Muscle layer of duodenum (tissue), 2 donors: ENCODE data around the gene TOGARAM1.

Experiments
- H3K27ac ChIP-seq: one replicate; pipeline ENCODE4 v1.7.0; 2013; ENCODE audit warnings: mild to moderate bottlenecking, low read length
- H3K27me3 ChIP-seq: one replicate; pipeline ENCODE4 v1.7.0; 2013; ENCODE audit warnings: low read depth, mild to moderate bottlenecking, control low read depth, low read length
- H3K36me3 ChIP-seq, 2 donors: one replicate each; pipeline ENCODE4 v1.7.0; 2013; ENCODE audit warnings: low read length in 2 of 2, control low read depth in 1 of 2, mild to moderate bottlenecking in 1 of 2; ENCODE audit not compliant: insufficient read depth in 2 of 2, control insufficient read depth in 1 of 2
- H3K4me1 ChIP-seq, 2 donors: one replicate each; pipeline ENCODE4 v1.7.0; 2013; ENCODE audit warnings: low read length in 2 of 2, mild to moderate bottlenecking in 2 of 2, control low read depth in 1 of 2, moderate library complexity in 1 of 2; ENCODE audit not compliant: insufficient read depth in 2 of 2, control insufficient read depth in 1 of 2
- H3K4me3 ChIP-seq, 2 donors: one replicate each; pipeline ENCODE4 v1.7.0; 2013; ENCODE audit warnings: low read length in 2 of 2, low read depth in 1 of 2, mild to moderate bottlenecking in 1 of 2
- H3K9me3 ChIP-seq, 2 donors: one replicate each; pipeline ENCODE4 v1.7.0; 2013; ENCODE audit warnings: low read length in 2 of 2, control low read depth in 1 of 2, mild to moderate bottlenecking in 1 of 2; ENCODE audit not compliant: control insufficient read depth in 1 of 2
- donor health status: healthy.

TOGARAM1 gene

GRCh38 chr14:44961554-44962333 is at the start of gene TOGARAM1, which contains the start of gene KLHL28:
TSS of gene TOGARAM1 (plus strand) at chr14:44962190. CDS start at chr14:44962422, 232 bp downstream.
TSS of gene KLHL28 (minus strand) at chr14:44961947. CDS start at chr14:44945928, 16,019 bp downstream.
- H3K27ac ChIP-seq: peak within 1 kb of the TSS; percentile 96
- no peaks in the 10 kb centered on the region for H3K9me3 ChIP-seq
- no peaks in the 10 kb centered on the region for H3K27me3 ChIP-seq
- H3K4me1 ChIP-seq: peaks cover 4 to 50% of the 10 kb centered on the region in 2 donors
- H3K4me3 ChIP-seq: peak within 1 kb of the TSS; percentile 96 to 100
- H3K36me3 ChIP-seq: peaks cover 0 to 4% of the 10 kb centered on the region in 2 donors

- H3K4me3 ChIP-seq: no peak overlapping the region
- H3K27ac ChIP-seq: no peak overlapping the region
- H3K9me3 ChIP-seq: no peaks in the 10 kb centered on the region
- H3K36me3 ChIP-seq: no peaks in the 10 kb centered on the region
- peaks cover 3 to 9% of the 10 kb centered on the region in 2 donors for H3K4me1 ChIP-seq
- no peaks in the 10 kb centered on the region for H3K27me3 ChIP-seq
Measured at GRCh38 chr14:44914849-44915248, 47.1 kb upstream of the TOGARAM1 start.

GRCh38 chr14:44928793-44929192 is 33.2 kb upstream of the TOGARAM1 start:
- Histone ChIP-seq H3K9me3 (no peaks in the 10 kb centered on the region), H3K27me3 (no peaks in the 10 kb centered on the region), H3K4me3 (no peak overlapping the region), H3K36me3 (peaks cover 7 to 9% of the 10 kb centered on the region in 2 donors), H3K27ac (no peak overlapping the region), H3K4me1 (no peaks in the 10 kb centered on the region)

GRCh38 chr14:44935155-44935554 is 26.8 kb upstream of the TOGARAM1 start:
- Histone ChIP-seq H3K4me1 (no peaks in the 10 kb centered on the region), H3K4me3 (no peak overlapping the region), H3K9me3 (no peaks in the 10 kb centered on the region), H3K27me3 (no peaks in the 10 kb centered on the region), H3K27ac (no peak overlapping the region), H3K36me3 (peaks cover 11 to 19% of the 10 kb centered on the region in 2 donors)

GRCh38 chr14:44937547-44937946 is 24.4 kb upstream of the TOGARAM1 start:
- H3K9me3 ChIP-seq: no peaks in the 10 kb centered on the region
- H3K4me3 ChIP-seq: no peak overlapping the region
- no peak overlapping the region for H3K27ac ChIP-seq
- H3K4me1 ChIP-seq: no peaks in the 10 kb centered on the region
- H3K27me3 ChIP-seq: no peaks in the 10 kb centered on the region
- peaks cover 7 to 19% of the 10 kb centered on the region in 2 donors for H3K36me3 ChIP-seq

GRCh38 chr14:44940211-44940610 is 21.8 kb upstream of the TOGARAM1 start:
- Histone ChIP-seq H3K27ac (no peak overlapping the region), H3K27me3 (no peaks in the 10 kb centered on the region), H3K9me3 (no peaks in the 10 kb centered on the region), H3K4me3 (no peak overlapping the region), H3K4me1 (no peaks in the 10 kb centered on the region), H3K36me3 (peaks cover 8 to 15% of the 10 kb centered on the region in 2 donors)

GRCh38 chr14:44940944-44941343 is 21.0 kb upstream of the TOGARAM1 start:
- Histone ChIP-seq H3K9me3 (no peaks in the 10 kb centered on the region), H3K27ac (no peak overlapping the region), H3K4me1 (no peaks in the 10 kb centered on the region), H3K27me3 (no peaks in the 10 kb centered on the region), H3K36me3 (peaks cover 9 to 20% of the 10 kb centered on the region in 2 donors), H3K4me3 (no peak overlapping the region)

- no peaks in the 10 kb centered on the region for H3K27me3 ChIP-seq
- no peak overlapping the region for H3K27ac ChIP-seq
- no peaks in the 10 kb centered on the region for H3K9me3 ChIP-seq
- no peak overlapping the region for H3K4me3 ChIP-seq
- H3K4me1 ChIP-seq: no peaks in the 10 kb centered on the region
- peaks cover 9 to 17% of the 10 kb centered on the region in 2 donors for H3K36me3 ChIP-seq
Measured at GRCh38 chr14:44941591-44941990, 20.4 kb upstream of the TOGARAM1 start.

- H3K9me3 ChIP-seq: no peaks in the 10 kb centered on the region
- H3K4me1 ChIP-seq: no peaks in the 10 kb centered on the region
- no peaks in the 10 kb centered on the region for H3K27me3 ChIP-seq
- peaks cover 9 to 12% of the 10 kb centered on the region in 2 donors for H3K36me3 ChIP-seq
- no peak overlapping the region for H3K27ac ChIP-seq
- H3K4me3 ChIP-seq: no peak overlapping the region
Measured at GRCh38 chr14:44942436-44942835, 19.6 kb upstream of the TOGARAM1 start.

GRCh38 chr14:44944107-44944506 is 17.9 kb upstream of the TOGARAM1 start:
- no peak overlapping the region for H3K27ac ChIP-seq
- no peaks in the 10 kb centered on the region for H3K9me3 ChIP-seq
- H3K4me1 ChIP-seq: no peaks in the 10 kb centered on the region
- H3K36me3 ChIP-seq: peaks cover 8 to 9% of the 10 kb centered on the region in 2 donors
- no peak overlapping the region for H3K4me3 ChIP-seq
- H3K27me3 ChIP-seq: no peaks in the 10 kb centered on the region

GRCh38 chr14:44945264-44945663 is 16.7 kb upstream of the TOGARAM1 start:
- Histone ChIP-seq H3K4me1 (no peaks in the 10 kb centered on the region), H3K27me3 (no peaks in the 10 kb centered on the region), H3K4me3 (no peak overlapping the region), H3K9me3 (no peaks in the 10 kb centered on the region), H3K36me3 (peaks cover 5 to 8% of the 10 kb centered on the region in 2 donors), H3K27ac (no peak overlapping the region)
